ENCODE measurements around the gene SDF2L1.
A peak's percentile ranks its signal among the peaks of the same experiment; 100 is the strongest.

DNA sequence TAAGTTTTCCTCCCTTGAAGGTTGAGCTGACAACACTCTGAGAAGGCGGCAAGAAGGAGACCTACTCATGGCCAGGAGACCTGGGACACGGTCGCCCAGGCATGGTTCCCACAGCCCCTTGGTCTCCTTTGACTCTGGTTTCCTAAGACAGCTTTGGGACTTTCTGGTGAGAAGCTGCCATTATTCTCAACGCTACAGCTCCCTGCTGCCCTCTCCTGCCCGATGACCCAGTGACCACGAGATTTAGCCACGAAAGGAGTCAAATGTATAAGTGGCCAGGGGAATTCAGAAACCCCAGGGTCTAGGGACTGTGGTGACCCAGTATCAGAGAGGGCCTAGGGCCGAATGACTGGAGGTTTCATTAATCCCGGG, 699 bp upstream of the SDF2L1 start:
- TF ChIP-seq POLR2A (IDR thresholded peaks at IDR 0.05), result no peak
- TF ChIP-seq, protein P1, sequence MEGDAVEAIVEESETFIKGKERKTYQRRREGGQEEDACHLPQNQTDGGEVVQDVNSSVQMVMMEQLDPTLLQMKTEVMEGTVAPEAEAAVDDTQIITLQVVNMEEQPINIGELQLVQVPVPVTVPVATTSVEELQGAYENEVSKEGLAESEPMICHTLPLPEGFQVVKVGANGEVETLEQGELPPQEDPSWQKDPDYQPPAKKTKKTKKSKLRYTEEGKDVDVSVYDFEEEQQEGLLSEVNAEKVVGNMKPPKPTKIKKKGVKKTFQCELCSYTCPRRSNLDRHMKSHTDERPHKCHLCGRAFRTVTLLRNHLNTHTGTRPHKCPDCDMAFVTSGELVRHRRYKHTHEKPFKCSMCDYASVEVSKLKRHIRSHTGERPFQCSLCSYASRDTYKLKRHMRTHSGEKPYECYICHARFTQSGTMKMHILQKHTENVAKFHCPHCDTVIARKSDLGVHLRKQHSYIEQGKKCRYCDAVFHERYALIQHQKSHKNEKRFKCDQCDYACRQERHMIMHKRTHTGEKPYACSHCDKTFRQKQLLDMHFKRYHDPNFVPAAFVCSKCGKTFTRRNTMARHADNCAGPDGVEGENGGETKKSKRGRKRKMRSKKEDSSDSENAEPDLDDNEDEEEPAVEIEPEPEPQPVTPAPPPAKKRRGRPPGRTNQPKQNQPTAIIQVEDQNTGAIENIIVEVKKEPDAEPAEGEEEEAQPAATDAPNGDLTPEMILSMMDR (IDR thresholded peaks at IDR 0.05), result peak; percentile 12 to 62 (median 57)

Measured in body of pancreas (tissue), 4 donors.